ENCODE measurements around the gene TRAF5. TPM values are rescaled to one million over a fixed set of nuclear protein-coding genes. Genes with fewer than 3 reads are reported as not detected.
"Not testable (repeated sequence)": the region's sequence is repeated elsewhere in the genome, so short reads cannot be mapped to it uniquely, and the experiment has no call there.

Gene TRAF5, protein sequence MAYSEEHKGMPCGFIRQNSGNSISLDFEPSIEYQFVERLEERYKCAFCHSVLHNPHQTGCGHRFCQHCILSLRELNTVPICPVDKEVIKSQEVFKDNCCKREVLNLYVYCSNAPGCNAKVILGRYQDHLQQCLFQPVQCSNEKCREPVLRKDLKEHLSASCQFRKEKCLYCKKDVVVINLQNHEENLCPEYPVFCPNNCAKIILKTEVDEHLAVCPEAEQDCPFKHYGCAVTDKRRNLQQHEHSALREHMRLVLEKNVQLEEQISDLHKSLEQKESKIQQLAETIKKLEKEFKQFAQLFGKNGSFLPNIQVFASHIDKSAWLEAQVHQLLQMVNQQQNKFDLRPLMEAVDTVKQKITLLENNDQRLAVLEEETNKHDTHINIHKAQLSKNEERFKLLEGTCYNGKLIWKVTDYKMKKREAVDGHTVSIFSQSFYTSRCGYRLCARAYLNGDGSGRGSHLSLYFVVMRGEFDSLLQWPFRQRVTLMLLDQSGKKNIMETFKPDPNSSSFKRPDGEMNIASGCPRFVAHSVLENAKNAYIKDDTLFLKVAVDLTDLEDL
- polyA plus RNA-seq (ENCODE audit: insufficient read length in 10 of 10) = 10 to 100 TPM; 13.5 to 44.5 (median 20.6) TPM
- long read RNA-seq, donor 1, partial matches to known transcripts = 0 of 1 reads
- long read RNA-seq, donor 1, other reads (novel, unspliced or antisense) = 0 of 1 reads
- long read RNA-seq, donor 2, partial matches to known transcripts = 0 of 4 reads
- long read RNA-seq, donor 2, other reads (novel, unspliced or antisense) = 0 of 4 reads
- long read RNA-seq, donor 3 = 0 reads
- long read RNA-seq, donor 4, partial matches to known transcripts = 0 of 1 reads
- long read RNA-seq, donor 4, other reads (novel, unspliced or antisense) = 0 of 1 reads
- long read RNA-seq, donor 5, partial matches to known transcripts = 0 of 3 reads
- long read RNA-seq, donor 5, other reads (novel, unspliced or antisense) = 0 of 3 reads
- long read RNA-seq, donor 6, partial matches to known transcripts = 0 of 2 reads
- long read RNA-seq, donor 6, other reads (novel, unspliced or antisense) = 0 of 2 reads
- long read RNA-seq, donor 7, transcript TRAF5-205 (3 exons, 3,491 nt) = major isoform, 5 of 5 reads
- long read RNA-seq, donor 7, partial matches to known transcripts = 0 of 5 reads
- long read RNA-seq, donor 7, other reads (novel, unspliced or antisense) = 0 of 5 reads
- long read RNA-seq, donor 8, partial matches to known transcripts = 0 of 3 reads
- long read RNA-seq, donor 8, other reads (novel, unspliced or antisense) = 0 of 3 reads
- long read RNA-seq, donor 9 = 0 reads

- DNase-seq = peak; percentile 47 to 88 (median 55)
These were observed at the start of gene TRAF5 for GRCh38 chr1:211326528-211327345. Gene TRAF5, plus strand, starts transcription at chr1:211326833. Its CDS starts 26,407 bp downstream, at chr1:211353240.

GRCh38 chr1:211279340-211279739 is 47.3 kb upstream of the TRAF5 start:
- no peak for DNase-seq

- no peak for DNase-seq
These were observed 45.7 kb upstream of the TRAF5 start for GRCh38 chr1:211280910-211281309.

DNA sequence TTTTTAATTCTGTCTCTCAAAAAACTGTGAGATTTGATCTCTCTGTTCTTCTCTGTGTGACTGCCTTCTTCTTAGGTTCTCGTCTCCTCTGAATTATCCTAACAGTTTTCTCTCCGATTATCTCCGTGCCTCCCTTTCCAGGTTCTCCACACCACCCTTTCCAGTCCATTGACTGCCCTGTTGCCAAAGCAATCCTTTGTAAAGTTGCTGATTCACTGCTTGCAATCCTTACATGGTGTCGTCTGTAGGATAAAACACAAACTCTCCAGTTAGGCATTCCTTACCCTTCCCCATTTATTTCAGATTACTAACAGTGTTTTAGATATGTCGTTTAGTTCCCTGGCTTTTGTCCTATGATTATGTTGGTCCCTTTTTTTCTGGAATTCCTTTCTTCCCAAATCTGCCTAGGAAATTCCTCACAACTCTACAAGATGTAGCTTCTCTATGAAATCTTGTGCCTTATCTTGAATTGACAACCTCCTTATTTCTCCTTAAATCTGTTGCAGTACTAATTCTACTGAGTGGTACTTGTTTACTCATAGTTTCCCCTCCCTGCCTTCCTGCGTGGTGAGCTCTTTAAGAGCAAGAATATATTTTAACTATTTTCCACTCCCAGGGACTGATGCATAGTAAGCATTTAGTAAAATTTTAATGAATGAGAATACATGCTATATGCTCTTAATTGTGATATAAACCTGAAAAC is 45.2 kb upstream of the TRAF5 start:
- no peak for DNase-seq

- no peak for DNase-seq
These were observed 44.6 kb upstream of the TRAF5 start for GRCh38 chr1:211282023-211282373.

DNA sequence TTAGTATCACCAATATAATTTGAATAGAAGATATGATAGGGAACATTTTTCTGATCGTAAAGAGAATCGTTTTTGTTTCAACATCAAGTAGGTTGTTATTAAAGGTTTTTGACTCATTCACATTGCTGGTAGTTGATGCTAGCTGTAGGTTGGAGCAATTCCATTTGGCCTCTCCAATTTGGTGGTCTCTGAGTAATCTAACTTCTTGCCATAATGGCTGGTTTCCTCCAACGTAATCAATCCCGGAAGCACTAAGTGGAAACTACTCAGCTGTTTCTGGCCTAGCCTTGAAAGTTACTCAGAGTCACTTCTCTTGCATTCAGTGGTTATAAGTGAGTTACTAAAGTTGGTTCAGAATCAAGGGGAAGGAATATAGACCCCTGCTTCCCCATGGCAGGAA is 41.4 kb upstream of the TRAF5 start:
- no peak for DNase-seq

DNA sequence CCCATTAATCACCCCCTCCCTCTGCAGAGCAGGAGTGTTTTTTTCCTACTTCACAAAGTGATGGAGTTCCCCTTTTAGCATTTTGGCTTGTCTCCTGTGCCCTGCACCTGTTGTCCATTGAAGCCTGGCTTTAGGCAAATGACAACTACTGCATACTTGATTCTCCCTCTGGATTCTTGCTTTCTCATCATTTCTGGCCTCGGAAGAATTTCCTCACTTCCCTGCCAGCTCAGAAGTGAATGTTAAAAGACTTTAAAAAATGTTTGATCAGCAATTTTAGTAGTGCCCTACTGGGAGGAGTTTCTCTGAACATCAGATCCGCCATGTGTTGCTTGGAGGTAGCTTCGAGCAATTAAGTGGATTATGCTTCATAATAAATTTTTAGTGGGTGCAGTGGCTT is 39.4 kb upstream of the TRAF5 start:
- peak; percentile 20 to 25 (median 22) for DNase-seq

GRCh38 chr1:211292411-211292810 is 34.2 kb upstream of the TRAF5 start:
- DNase-seq = no peak

DNA sequence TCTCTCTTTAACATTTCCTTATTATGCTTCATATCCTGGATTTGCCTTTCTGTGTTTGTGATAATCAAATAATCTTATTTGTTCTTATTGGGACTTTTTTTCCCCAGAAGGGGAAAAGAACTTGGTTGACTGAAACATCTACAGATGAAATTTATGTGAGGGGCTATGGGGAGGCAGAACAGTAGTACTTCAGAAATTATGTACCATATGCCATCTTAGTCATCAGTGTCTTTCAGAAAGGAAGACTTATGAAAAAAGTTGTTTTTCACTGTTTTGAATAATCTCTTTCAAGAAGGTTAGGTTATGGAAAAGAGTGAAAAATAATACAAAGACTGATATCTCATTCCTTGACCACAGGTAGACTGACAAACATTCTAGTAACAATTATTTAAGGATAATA is 30.2 kb upstream of the TRAF5 start:
- DNase-seq = no peak

DNA sequence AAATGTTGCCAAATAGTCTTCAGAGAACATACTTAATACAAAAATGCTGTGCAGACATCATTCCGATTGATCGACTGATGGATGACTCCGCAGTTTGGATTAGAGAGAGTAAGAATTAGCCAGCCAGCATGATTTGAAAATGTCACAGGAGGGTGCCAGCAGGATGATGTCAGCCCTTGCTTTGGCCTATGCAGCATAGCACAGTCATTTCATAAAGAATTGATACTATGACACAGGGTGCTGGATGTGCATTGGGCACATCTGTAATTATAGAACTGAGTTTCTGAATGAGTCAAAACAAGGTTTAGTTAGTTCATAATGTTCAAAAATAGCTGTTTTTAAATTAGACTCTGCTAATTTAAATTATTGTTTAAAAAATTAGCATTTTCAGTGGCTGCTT is 21.6 kb upstream of the TRAF5 start:
- DNase-seq = no peak

GRCh38 chr1:211309617-211310016 is 17.0 kb upstream of the TRAF5 start:
- no peak for DNase-seq

DNA sequence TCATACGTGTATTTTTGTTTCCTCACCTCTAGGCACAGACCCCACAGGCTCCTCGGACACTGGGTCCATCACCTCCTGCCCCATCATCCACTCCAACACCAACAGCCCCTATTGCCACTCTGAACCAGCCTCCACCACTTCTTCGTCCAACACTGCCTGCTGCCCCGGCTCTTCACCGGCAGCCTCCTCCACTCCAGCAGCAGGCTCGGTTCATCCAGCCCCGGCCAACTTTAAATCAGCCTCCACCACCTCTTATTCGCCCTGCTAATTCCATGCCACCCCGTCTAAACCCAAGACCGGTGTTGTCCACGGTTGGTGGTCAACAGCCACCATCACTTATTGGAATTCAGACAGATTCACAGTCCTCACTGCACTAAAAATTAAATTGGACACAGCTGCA is 13.2 kb upstream of the TRAF5 start:
- no peak for DNase-seq

GRCh38 chr1:211318576-211319280 is 7.9 kb upstream of the TRAF5 start:
- DNase-seq = peak in 1 of 3 donors; percentile 15

GRCh38 chr1:211319892-211320291 is 6.7 kb upstream of the TRAF5 start:
- DNase-seq = no peak

- no peak for DNase-seq
These were observed 5.7 kb upstream of the TRAF5 start for GRCh38 chr1:211320980-211321379.

DNA sequence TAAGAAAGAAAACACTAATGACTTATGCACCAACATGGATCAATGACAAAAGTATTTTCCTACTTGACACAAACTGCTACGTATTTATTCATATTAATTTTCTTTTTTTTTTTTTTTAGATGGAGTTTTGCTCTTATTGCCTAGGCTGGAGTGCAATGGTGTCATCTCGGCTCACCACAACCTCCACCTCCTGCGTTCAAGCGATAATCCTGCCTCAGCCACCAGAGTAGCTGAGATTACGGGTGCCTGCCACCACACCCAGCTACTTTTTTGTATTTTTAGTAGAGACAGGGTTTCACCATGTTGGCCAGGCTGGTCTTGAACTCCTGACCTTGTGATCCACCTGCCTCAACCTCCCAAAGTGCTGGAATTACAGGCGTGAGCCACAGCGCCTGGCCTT is 5.0 kb upstream of the TRAF5 start:
- DNase-seq = not testable (repeated sequence)

- peak; percentile 47 to 81 (median 71) for DNase-seq
These were observed 3.2 kb upstream of the TRAF5 start for GRCh38 chr1:211323156-211324063.

DNA sequence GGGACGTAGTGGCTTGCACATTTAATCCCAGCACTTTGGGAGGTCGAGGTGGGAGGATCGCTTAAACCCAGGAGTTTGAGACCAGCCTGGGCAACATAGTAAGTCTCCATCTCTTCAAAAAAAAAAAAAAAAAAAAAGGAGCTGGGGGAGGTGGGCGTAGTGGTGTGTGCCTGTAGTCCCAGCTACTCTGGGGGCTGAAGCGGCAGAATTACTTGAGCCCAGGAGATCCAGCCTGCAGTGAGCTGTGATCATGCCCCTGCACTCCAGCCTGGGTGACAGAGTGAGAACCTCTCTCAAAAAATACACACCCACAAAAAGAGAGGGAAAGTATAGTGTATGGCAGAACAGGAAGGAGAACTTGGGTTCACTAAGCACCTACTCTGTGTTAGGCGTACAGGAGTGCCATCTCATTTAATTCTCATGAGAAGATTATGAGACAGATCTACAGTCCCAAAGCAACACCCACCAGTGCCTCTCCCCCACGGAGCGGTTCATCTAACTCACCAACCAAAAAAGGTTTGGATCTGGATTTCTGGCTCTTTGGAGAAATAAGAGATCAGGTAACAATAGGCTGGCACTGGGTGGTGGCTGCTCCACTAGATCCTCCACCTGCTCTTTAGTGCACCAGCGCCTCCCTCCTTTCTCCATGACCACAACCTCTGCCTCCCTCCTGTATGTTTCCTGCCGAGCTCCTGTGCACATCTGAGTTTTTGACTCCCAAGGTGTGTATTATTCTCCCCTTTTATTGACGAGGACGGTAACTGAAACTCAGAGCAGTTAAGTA is 1.4 kb upstream of the TRAF5 start:
- no peak for DNase-seq
